GM10266 (cell line): ENCODE results near the gene ANTXR2.

ENCODE experiments used
- DNase-seq: peaks from one replicate; pipeline ENCODE4 v3.0.0; 2012; ENCODE audit errors: extremely low spot score
- TF ChIP-seq, protein P1 (sequence below): IDR thresholded peaks from 2 replicates; pipeline ENCODE4 v1.5.1; 2012; ENCODE audit warnings: mild to moderate bottlenecking, low read depth; ENCODE audit not compliant: control insufficient read depth, insufficient read depth; ENCODE audit errors: missing control alignments

ANTXR2 gene

DNA sequence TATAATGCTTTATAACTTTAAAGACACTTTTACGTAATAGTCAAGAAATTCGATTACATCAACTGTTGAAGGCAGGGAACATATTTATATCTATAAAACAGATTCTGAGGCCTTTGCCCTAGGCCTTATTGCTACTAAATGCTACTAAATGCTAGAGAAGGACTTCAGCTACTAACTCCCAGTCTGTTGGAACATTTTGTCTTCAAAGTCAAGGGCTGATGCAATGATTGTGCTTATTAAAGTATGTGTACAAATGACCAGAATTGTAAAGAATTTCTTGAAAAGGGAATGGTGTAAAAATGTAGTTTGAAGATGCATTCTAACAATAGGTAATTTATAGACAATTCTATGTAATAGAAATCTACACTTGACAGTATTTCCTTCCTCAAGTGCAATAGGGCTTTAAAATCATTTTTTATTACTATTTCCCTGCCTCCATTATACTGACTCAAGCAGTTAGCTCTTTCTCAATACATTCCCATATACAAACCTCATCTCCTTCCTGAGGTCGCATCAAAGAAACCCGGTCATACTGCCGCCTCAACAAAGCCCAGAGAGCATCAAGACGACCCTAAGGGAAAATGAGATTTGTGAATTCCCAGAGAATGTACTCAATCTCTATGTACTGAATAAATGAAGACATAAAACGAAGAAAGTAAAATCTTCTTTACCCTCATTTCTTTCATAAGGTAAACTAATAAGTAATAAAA is 95.7 kb downstream of the ANTXR2 start:
- DNase-seq, result no peak
- TF ChIP-seq, protein P1, sequence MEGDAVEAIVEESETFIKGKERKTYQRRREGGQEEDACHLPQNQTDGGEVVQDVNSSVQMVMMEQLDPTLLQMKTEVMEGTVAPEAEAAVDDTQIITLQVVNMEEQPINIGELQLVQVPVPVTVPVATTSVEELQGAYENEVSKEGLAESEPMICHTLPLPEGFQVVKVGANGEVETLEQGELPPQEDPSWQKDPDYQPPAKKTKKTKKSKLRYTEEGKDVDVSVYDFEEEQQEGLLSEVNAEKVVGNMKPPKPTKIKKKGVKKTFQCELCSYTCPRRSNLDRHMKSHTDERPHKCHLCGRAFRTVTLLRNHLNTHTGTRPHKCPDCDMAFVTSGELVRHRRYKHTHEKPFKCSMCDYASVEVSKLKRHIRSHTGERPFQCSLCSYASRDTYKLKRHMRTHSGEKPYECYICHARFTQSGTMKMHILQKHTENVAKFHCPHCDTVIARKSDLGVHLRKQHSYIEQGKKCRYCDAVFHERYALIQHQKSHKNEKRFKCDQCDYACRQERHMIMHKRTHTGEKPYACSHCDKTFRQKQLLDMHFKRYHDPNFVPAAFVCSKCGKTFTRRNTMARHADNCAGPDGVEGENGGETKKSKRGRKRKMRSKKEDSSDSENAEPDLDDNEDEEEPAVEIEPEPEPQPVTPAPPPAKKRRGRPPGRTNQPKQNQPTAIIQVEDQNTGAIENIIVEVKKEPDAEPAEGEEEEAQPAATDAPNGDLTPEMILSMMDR, result no peak

DNA sequence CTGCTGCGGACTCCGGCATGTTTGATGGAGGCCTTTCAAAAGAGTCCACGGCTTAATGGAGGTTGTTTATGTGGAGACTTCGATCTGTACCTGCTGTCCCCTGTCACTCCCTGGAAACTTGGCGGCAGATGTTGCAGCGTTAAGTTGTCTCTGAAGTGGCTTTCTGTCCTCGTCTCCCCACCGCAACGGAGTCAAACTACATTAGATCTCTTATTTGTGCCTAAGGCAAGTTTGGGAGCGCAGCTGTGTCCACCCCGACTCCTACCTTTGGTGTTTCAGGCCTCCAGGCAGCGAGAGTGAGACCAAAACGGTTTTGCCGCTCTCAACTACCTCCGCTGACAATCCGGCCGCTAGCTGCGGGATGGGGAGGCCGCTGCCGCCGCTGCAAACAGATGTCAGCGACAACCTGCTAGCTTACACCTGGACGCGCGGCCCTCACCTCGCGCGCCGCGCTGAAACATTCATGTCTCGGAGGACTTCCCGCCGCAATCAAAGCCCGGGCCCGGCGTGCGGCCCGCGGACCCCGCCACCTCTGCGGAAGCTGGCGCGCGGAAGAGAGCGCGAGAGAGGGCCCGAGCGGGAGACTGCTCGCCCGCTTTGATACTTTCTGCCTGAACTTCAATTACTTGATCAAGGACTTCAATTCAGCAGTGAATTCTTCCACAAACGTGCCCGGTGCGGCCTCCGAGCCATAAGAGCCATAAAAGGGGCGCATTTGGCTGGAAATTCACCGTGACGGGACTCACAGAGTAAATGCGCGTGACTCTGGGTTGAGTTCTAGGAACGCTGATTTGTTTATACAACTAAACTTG is 108.4 kb downstream of the ANTXR2 start:
- no peak for DNase-seq
- TF ChIP-seq, protein P1, result no peak

DNA sequence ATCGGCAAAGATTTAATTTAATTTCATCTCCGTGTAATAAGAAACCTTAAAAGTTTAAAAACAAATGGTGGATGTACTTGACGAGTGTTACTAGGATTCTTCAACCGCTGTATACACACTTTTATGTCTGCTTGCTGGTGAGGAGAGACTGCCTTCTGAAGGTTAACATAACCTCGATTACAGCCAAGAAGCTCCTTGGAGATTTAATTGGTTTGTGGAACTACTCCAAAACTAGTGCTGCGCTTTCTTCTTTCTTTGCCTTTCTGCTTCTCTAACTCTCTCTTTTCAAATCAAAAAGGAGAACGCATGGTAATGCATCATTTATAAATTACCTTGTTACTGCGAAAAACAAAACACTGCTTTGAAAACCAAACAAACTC is 109.0 kb downstream of the ANTXR2 start:
- DNase-seq, result no peak
- TF ChIP-seq, protein P1, result no peak

DNA sequence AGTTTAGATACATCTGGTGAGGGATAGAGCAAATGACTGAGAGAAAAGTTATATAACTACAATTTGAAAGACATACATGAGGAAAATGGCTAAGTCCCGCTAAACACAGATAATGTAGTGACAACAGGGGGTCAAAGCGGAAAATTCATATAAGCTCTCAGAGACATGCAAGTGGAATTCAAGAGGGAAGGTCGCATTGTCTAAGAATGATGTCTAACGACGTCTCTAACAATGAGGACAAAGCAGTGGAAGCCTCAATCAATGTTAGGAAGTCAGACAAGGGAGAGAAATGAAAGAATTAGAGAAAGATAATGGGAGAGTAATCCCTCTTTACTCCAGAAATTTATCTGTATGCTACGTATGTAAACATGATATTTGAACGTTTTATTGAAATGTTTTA is 113.4 kb downstream of the ANTXR2 start:
- TF ChIP-seq, protein P1, result no peak
- no peak for DNase-seq

DNA sequence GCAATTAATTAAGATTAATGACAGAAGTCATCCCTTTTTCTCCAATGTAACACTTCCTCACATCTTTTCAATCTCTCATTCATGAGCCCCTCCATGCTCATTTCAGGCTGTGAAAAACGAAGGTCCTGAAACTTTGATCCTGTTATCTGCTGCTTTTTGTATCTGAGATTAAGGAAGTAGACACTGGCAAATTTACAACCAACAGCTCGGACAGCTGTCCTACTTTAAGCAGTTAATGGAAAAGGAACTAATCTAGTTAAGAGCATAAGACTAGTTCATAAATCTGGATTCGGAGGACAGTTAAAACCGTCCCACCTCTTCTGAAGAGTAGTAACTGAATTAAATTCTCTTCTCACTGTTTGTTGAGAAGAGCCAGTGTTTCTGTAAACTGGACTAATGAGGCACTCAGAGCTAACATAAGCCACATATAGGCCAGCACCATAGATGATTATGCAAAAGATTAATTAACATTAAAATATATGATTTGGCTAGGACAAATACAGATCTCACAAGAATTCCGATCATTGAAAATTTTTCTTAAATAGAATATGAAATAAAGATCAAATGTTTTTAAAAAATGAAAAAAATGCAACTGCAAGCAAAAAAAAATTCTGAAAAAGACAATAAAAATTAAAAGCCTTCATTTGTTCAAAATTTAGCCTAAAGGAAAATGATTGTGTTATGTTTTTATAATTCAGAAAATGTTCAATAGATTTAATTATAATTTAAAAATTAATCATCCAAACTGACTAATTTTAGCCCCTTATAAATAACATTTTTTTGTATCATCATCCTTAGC is 114.4 kb downstream of the ANTXR2 start:
- TF ChIP-seq, protein P1, result no peak
- no peak for DNase-seq

DNA sequence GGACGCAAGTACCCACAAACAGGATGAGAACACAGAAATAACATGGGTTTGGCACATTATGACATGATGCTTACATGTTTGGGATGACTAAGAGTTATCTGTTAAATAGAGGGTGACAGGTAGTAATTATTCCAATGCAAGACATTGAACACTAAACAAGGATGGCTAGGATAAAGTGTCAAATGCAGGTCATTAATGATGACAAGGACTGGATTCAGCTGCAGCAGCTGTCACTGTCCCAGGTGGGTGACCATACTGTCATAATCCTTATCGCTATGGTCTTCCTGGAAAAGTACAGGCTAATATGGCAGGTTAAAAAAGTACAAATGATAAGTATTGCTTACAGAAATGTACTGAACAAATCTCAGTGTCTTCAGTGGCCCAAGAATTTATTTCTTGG is 123.9 kb downstream of the ANTXR2 start:
- TF ChIP-seq, protein P1, result no peak
- DNase-seq, result no peak
